Measurements from ENCODE around the gene FOXQ1.

Gene FOXQ1

GRCh38 chr6:1311400-1312202, at the start of gene FOXQ1:
FOXQ1 (plus strand) TSS chr6:1312098; CDS start chr6:1312705, 607 bp downstream.
- DNase-seq = peak; percentile 26

DNA sequence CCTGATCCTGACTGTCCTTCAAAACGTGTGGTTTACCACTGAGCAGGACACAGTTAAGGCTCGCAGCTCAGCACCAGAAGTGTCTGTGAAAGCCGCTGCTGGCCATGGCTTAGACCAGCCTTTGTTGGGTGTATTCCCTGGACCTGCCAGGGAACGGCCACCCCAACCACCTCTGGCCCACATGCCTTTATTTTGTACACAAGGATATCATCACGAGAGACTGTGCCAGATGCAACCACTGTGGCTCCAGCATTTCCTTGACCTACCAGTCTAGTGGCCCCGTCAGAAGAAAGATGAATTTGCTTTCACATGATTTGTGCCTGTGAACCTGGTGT, 49.2 kb upstream of the FOXQ1 start:
- DNase-seq = no peak

GRCh38 chr6:1263039-1263849, 48.7 kb upstream of the FOXQ1 start:
- DNase-seq = peak; percentile 6

- DNase-seq = no peak
Measured at GRCh38 chr6:1263850-1264377, 48.0 kb upstream of the FOXQ1 start.

DNA sequence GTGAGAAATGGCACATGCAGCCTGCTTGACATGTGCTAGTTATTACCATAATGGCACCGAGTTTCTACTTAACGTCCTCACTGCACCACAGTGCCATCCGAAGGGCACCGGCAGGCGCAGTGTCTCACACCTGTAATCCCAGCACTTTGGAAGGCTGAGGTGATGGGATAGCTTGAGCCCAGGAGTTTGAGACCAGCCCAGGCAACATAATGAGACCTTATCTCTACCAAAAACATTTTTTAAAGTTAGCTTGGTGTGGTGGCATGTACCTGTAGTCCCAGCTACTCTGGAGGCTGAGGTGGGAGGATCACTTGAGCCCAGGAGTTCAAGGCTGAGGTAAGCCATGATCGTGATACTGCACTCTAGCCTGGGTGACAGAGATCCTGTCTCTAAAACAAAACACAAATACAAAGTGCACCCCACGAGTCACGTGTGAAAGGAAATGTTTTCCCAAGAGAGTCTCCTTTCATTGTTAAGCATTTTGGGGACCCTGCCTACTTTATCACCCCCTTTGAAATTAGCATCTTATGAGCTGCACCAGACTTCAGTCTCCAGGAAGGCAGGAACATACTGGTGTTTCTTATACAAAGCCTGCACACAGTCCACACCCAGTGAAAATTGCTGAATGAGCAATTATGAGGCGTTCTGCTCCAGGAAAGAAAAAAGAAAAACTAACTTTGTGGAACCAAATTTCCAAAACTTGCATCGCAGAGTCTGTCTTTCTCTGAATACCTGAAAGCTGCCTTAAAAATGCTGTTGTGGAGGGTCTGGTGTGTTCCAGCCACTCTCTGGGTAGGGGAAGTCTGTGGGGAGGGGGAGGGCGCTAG, 47.1 kb upstream of the FOXQ1 start:
- DNase-seq = no peak

DNA sequence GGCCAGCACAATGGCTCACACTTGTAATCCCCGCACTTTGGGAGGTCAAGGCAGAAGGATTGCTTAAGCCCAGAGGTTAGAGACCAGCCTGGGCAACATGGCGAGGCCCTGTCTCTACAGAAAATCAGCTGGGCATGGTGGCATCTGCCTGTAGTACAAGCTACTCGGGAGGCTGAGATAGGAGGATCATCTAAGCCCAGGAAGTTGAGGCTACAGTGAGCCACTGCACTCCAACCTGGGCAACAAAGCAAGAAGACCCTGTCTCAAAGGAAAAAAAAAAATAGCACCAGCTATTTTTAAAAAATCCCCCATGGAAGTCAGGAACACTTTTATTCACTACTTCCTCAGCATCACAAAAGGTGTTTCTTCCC, 45.2 kb upstream of the FOXQ1 start:
- DNase-seq = no peak

GRCh38 chr6:1267057-1267732, 44.7 kb upstream of the FOXQ1 start:
- no peak for DNase-seq

DNA sequence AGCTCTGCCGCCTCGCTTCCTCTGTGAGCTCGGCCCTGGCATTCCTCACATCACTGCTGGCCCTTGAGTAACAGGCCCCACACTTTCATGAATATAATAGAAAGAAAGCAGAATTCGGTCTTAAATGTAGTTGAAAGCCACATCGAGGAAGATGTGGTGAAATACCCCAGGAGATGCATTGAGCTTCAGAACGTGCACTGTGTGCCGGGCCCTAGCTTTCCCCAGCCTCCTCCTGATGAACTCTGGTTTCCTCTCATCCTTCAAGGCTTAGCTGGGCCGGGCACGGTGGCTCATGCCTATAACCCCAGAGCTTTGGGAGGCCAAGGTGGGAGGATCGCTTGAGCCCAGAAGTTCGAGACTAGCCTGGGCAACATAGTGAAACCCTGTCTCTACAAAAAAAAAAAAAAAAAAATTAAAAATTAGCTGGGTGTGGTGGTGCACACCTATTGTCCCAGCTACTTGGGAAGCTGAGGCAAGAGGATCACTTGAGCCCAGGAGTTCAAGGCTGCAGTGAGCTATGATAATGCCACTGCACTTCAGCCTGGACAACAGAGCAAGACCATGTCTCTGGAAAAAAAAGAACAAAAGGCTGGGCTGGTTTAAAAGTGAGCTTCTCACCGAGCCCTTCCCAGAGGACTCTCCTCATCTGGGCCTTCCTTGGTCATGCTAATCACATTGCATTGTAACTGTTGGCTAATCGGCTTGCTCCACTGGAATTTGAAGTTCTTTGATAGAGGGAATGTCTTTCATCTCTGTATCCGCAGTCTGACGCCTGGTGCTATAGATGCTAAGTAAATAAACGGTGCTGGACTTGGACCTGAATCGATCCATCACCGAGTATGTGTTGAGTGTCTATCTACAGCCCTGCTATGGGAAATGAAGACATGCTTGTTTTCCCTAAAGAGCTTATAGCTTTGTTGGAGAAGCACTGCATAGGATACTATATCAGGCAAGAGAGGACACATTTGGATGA, 43.8 kb upstream of the FOXQ1 start:
- DNase-seq = no peak

DNA sequence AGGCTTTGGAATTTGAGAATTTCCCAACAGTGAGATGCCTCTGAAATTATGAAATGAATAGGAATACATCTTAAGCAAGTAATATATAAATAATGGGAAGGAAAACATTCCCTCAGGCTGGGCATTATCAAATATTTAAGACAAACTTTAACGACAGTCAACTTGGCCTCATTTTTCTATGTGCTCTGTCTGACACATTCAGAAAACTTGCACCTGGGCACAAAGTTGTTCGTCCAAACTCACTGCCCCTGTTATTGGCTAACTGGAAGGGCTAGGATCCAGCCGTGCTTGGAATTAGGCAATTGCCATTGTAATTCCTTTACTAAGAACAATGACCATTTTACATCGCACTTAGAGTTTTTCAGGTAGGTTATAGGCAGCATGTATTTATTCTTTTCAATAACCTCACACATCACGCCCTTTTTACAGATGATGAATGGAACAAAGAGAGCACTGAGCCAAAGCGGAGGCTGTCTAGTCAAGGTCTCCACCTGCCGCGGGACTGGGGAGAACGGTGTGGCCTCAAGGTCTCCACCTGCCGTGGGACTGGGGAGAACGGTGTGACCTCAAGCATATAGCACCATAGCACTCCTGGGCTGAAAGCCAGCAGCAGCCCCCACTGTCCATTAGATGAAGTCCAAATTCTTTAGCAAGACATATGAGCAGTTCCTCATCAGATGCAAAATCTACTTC, 40.7 kb upstream of the FOXQ1 start:
- no peak for DNase-seq

DNA sequence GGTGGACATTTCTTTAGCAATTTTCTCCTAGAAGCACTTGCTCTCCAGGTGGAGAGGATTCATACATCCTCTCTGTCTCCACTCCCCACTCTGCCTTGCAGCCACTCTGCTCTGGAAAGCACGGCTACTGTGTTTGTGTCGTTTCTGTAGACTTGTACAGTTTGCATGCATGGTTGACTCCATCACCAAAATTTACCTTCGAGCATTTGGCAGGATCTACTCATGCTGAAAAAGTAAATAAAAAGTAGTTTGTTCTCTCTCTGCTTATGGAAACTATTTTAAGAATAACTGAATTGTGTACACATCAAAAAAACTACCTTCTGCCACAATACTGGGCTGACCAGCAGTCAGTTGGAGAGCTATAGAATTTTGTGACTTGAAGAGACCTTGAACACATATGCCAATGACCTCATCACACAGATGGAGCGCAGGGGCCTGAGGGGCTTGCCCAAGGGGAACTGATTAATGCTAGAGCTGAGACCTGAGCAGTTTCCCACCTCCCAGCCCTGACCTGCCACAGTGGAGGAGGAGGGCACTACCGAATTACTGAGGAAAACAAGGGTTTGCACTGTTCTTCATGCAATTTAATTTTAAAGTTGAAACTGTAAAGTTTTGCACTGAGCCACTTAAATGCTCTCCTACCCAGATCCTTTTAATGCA, 33.7 kb upstream of the FOXQ1 start:
- DNase-seq = no peak

- DNase-seq = no peak
Measured at GRCh38 chr6:1279065-1279464, 32.8 kb upstream of the FOXQ1 start.

- no peak for DNase-seq
Measured at GRCh38 chr6:1280666-1281300, 31.1 kb upstream of the FOXQ1 start.

GRCh38 chr6:1281746-1282145, 30.2 kb upstream of the FOXQ1 start:
- no peak for DNase-seq

GRCh38 chr6:1283501-1283900, 28.4 kb upstream of the FOXQ1 start:
- no peak for DNase-seq

GRCh38 chr6:1285556-1285955, 26.3 kb upstream of the FOXQ1 start:
- DNase-seq = no peak

DNA sequence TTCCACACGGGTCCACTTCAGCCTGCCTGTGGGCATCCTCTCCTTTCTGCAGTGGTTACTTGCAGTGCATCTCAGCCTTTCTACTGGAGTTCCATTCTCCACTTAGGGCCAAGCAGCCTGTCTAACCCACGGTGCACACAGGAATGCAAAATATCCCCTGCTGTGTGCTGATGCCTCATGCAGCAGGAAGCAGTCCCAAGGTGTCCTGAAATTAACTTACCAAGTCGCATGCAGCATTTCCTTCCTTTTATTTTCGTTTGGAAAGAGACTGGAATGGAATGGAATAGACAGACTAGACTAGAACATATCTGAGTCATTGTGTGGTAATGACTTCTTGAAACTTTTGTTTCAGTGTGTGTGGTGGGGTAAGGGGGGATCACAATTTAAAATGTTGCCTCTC, 25.9 kb upstream of the FOXQ1 start:
- no peak for DNase-seq

- peak; percentile 61 for DNase-seq
Measured at GRCh38 chr6:1287103-1287591, 24.8 kb upstream of the FOXQ1 start.

DNA sequence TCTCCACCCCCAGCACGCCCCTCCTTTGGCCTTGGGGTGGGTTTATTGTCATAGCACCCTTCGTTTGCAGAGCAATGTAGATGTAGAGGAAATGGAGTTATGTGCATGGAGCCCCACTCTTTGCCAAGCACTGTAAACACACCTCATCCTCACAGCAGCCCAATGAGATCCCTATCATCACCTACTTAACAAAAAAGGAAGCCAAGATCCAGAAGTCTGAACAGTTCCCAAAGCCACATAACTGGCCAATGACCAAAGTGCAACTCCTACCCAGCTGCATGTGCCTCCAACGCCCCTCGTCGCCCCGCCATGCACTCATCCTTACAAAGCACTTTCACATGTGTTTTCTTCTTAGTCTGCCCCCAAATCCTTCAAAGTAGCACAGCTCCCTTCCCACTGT, 21.8 kb upstream of the FOXQ1 start:
- DNase-seq = no peak

GRCh38 chr6:1290805-1291204, 21.1 kb upstream of the FOXQ1 start:
- DNase-seq = no peak

GRCh38 chr6:1291381-1291780, 20.5 kb upstream of the FOXQ1 start:
- no peak for DNase-seq
